ENCODE results near the gene SVEP1.

- TF ChIP-seq CTCF (IDR thresholded peaks at IDR 0.05) = no peak
- TF ChIP-seq POLR2A (IDR thresholded peaks at IDR 0.05) = no peak
Observed at GRCh38 chr9:110536822-110537221, 42.7 kb downstream of the SVEP1 start.

Measured in Peyer's patch (tissue), 4 donors.